Motor neuron (in vitro differentiated cells): ENCODE measurements around the gene NR1D2. TPM values are rescaled to one million over a fixed set of nuclear protein-coding genes. Genes with fewer than 3 reads are reported as not detected.
"Not testable (repeated sequence)": the region's sequence is repeated elsewhere in the genome, so short reads cannot be mapped to it uniquely, and the experiment has no call there.

Experiments
- ATAC-seq, 8 experiments: fragments of 200-7000 bp; cut with Tn5 transposase; replicated peaks in 6 of 8; 2 replicates each; pipeline ENCODE4 v1.8.0; 2021; ENCODE audit warnings: mild to moderate bottlenecking in 8 of 8, moderate library complexity in 8 of 8
- H3K27ac ChIP-seq, 2 donors: fragments of 250-450 bp; sonication (Bioruptor Pico); 2 replicates each; pipeline ENCODE4 v1.9.0; 2021; ENCODE audit warnings: antibody characterized with exemption in 2 of 2, mild to moderate bottlenecking in 2 of 2, moderate library complexity in 1 of 2
- H3K4me1 ChIP-seq, 2 donors: fragments of 250-450 bp; sonication (Bioruptor Pico); replicated peaks in 1 of 2; 2 replicates each; pipeline ENCODE4 v1.6.1; 2021; ENCODE audit warnings: antibody characterized with exemption in 2 of 2, mild to moderate bottlenecking in 2 of 2, moderate library complexity in 1 of 2
- H3K4me3 ChIP-seq, 5 donors: fragments of 250-450 bp; sonication (Bioruptor Pico); 2 replicates each; pipeline ENCODE4 v1.9.0; 2021; ENCODE audit warnings: antibody characterized with exemption in 5 of 5, mild to moderate bottlenecking in 5 of 5, moderate library complexity in 4 of 5
- WGBS, 10 experiments: fragments of 450-650 bp; shearing (Covaris generic); methylation state at CpG; one replicate each; pipeline ENCODE4 v1.0.0; 2022; 5-methylcytosine and 5-hydroxymethylcytosine counted together
- in situ Hi-C, 9 experiments: fragments of 400-800 bp; cut with MboI; loops; one replicate each; pipeline ENCODE4 v1.15.0; 2021; ENCODE audit warnings: low sequenced_read_pairs in 9 of 9, low pct_unique_long_range_greater_than_20kb in 2 of 9; ENCODE audit not compliant: unreplicated experiment in 9 of 9
- total RNA-seq, 8 experiments: library from RNA; unstranded; fragments of 300-600 nt; gene quantifications; 2 replicates each; pipeline versions ENCODE4 v1.2.3 to v1.2.4, GENCODE V29; 2022

NR1D2 gene
- 10 to 100 TPM in 7 of 8 experiments, 1 to 10 TPM in 1; 9.9 to 41.3 (median 16.6) TPM for total RNA-seq

DNA sequence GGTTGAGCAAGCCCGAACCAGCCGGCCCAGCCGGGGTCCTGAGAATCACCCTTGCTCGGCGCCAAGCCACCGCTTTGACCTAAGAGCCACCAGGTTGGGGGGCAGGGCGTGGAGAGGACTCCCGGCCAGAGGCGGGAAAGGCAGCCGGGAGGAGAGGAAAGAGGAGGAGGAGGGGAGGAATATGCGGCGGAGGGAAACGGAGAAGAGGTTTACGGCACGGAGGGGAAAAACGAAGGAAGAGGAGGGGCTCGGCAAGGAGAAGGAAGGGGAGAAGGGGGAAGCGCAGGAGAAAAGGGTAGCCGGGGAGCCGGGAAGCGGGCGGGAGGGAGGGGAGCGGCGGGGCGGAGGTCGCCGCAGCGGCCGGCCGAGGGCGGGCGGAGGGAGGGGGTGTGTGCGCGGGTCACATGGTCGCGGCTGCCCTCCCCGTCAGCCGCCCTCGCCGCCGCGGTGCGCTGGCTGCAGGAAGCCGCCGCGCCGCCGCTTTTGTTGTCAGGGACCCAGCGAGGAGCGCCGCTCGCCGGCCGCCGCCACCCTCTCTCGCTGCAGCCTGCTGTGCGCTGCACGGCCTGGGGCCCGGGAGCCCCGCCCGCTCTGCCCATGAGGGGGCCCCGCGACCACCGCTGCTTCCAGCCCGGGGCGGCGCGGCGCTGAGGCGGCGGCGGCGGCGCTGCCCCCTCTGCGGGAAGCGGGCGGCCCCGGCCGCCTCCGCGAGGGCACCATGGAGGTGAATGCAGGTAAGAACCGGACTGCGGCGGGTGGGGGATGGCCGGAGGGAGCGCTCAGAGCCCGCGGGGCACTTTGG is at the start of gene NR1D2:
TSS of gene NR1D2 (plus strand) at position 426 of the 802 bp plus-strand sequence. CDS start at position 719, 293 bp downstream.
- WGBS, 10 experiments = 0 to 2% methylated on average over 4 to 16 of the region's 88 CpGs; no CpG with 5 or more reads in 8 of the 10 experiments
- Histone ChIP-seq H3K27ac (peak within 1 kb of the TSS; percentile 97 to 99), H3K4me3 (peak within 1 kb of the TSS; percentile 66 to 82 (median 76)), H3K4me1 (peaks cover 15 to 16% of the 10 kb centered on the region in 2 donors)
- ATAC-seq = peak; percentile 21 to 67 (median 64)
- in situ Hi-C loops = no loop called here

- WGBS, 10 experiments = 64 to 100% (median 92%) methylated on average over 3 to 6 of the region's 6 CpGs
- in situ Hi-C loops = no loop called here
- H3K4me3 ChIP-seq = no peak overlapping the region
These were observed 44.3 kb upstream of the NR1D2 start for GRCh38 chr3:23900744-23901143.

DNA sequence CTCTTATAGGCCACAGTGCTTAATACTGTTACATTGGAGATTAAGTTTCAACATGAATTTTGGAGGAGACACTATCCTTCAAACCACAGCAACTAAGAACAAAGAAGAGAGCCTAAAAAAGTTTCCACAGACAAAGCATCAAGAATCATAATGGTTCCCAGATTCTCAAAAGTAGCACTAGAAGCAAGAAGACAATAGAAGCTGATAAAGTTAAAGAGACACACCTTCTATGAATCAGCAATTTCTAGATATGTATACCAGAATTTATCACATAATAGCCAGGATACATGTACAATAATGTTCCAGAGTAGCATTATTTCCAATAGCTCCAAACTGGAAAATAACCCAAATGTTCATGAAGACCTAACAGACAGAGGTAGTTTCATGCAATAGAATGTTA is 40.5 kb upstream of the NR1D2 start:
- Histone ChIP-seq H3K4me1 (no peaks in the 10 kb centered on the region), H3K27ac (no peak overlapping the region), H3K4me3 (no peak overlapping the region)
- in situ Hi-C loops = no loop called here
- no peak for ATAC-seq

More at GRCh38 chr3:23900744-23901143, 44.3 kb upstream of the NR1D2 start:
- peak in 1 of 8 experiments; percentile 46 for ATAC-seq
- H3K4me1 ChIP-seq = no peaks in the 10 kb centered on the region
- H3K27ac ChIP-seq = no peak overlapping the region

DNA sequence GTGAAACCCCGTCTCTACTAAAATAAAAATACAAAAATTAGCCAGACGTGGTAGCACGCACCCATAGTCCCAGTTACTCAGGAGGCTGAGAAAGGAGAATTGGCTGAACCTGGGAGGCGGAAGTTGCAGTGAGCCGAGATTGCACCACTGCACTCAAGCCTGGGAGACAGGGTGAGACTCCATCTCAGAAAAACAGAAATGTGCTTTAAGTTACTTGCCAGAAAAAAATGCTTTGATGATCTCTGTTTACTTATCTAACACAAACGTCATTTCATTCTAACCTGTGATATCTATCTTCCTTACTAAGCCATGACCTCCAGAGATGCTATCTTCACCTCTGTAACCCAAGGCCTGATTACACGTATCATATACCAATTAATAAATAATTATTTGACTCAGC is 35.7 kb upstream of the NR1D2 start:
- H3K4me1 ChIP-seq = peaks cover 4 to 10% of the 10 kb centered on the region in 2 donors
- no peak overlapping the region for H3K4me3 ChIP-seq
- WGBS, 10 experiments = 81 to 100% (median 100%) methylated on average over 2 to 7 of the region's 7 CpGs; no CpG with 5 or more reads in 1 of the 10 experiments
- in situ Hi-C loops = no loop called here
- no peak overlapping the region for H3K27ac ChIP-seq
- no peak for ATAC-seq

DNA sequence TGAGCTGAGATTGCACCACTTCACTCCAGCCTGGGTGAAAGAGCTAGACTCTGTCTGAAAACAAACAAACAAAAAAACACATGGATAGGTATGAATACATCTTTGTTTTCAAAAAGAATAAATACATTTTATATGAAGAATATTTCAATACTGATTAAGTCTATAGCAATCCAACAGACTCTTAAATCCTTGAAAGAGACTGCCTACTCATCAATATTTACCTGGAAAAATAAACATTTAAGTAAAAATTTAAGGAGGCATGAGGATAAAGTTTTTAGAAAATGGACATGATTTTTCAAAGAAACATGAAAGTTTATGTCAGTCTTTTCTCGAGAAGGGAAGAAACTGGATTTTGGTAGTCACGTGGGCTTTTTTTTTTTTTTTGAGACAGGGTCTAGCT is 33.7 kb upstream of the NR1D2 start:
- no peak overlapping the region for H3K4me3 ChIP-seq
- no peak overlapping the region for H3K27ac ChIP-seq
- 56 to 100% (median 100%) methylated on average over 1 to 2 of the region's 2 CpGs for WGBS, 10 experiments
- peaks cover 10 to 23% of the 10 kb centered on the region in 2 donors for H3K4me1 ChIP-seq
- no peak for ATAC-seq
- in situ Hi-C loops = no loop called here

DNA sequence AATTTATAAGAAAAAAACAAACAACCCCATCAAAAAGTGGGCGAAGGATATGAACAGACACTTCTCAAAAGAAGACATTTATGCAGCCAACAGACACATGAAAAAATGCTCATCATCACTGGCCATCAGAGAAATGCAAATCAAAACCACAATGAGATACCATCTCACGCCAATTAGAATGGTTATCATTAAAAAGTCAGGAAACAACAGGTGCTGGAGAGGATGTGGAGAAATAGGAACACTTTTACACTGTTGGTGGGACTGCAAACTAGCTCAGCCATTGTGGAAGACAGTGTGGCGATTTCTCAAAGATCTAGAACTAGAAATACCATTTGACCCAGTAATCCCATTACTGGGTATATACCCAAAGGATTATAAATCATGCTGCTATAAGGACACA is 32.8 kb upstream of the NR1D2 start:
- H3K27ac ChIP-seq, in situ Hi-C loops, H3K4me3 ChIP-seq, ATAC-seq: not testable (repeated sequence)
- 100% methylated on average over 1 of the region's 3 CpGs; no CpG with 5 or more reads in 8 of the 10 experiments for WGBS, 10 experiments
- H3K4me1 ChIP-seq = peaks cover 10 to 23% of the 10 kb centered on the region in 2 donors

- Histone ChIP-seq H3K4me3 (no peak overlapping the region), H3K4me1 (peaks cover 11 to 23% of the 10 kb centered on the region in 2 donors), H3K27ac (no peak overlapping the region)
- no peak for ATAC-seq
- WGBS, 10 experiments = 29 to 100% (median 86%) methylated on average over 1 of the region's 1 CpG; no CpG with 5 or more reads in 1 of the 10 experiments
- in situ Hi-C loops = no loop called here
These were observed 31.9 kb upstream of the NR1D2 start for GRCh38 chr3:23913182-23913581.

DNA sequence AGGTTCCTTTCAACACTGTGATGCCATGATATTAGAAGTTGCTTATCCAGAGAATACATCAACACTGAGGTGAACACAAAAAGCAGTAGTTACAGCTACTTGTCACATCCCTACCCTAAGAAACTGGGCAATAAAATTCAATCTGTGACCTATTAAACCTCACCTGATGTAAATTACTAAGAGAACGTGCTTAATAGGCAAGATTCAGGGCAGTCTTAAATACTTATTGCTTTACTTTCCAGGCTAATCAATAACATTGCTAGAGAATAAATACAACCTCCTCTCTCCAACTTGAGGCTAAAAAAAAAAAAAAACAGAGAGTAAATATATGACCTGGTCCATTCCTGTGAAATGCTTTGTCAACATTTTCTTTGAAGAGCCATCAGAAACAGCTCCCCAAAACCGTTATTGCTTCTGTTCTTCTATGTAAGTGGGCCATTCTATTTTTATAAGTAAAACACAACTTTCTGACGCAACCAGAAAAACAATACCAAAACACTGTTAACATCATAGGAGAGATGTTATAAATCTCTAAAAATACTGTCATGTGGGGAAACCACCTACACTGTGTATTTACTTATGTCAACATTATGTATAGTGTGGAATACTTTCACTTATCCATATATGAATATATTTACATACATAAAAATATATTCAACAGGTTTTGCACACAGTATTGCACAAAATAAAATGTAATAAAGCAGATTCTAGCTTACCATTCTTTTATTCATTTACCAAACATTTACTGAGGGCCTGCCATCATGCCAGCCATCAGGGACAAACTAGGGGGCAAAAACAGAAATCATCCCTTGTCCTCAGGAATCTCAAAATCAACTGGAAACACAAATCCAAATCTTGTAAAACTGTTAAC is 31.0 kb upstream of the NR1D2 start:
- in situ Hi-C loops = no loop called here
- 9 to 100% (median 65%) methylated on average over 1 to 3 of the region's 3 CpGs; no CpG with 5 or more reads in 1 of the 10 experiments for WGBS, 10 experiments
- Histone ChIP-seq H3K27ac (no peak overlapping the region), H3K4me1 (peaks cover 20 to 29% of the 10 kb centered on the region in 2 donors), H3K4me3 (no peak overlapping the region)
- peak in 1 of 8 experiments; percentile 35 for ATAC-seq

DNA sequence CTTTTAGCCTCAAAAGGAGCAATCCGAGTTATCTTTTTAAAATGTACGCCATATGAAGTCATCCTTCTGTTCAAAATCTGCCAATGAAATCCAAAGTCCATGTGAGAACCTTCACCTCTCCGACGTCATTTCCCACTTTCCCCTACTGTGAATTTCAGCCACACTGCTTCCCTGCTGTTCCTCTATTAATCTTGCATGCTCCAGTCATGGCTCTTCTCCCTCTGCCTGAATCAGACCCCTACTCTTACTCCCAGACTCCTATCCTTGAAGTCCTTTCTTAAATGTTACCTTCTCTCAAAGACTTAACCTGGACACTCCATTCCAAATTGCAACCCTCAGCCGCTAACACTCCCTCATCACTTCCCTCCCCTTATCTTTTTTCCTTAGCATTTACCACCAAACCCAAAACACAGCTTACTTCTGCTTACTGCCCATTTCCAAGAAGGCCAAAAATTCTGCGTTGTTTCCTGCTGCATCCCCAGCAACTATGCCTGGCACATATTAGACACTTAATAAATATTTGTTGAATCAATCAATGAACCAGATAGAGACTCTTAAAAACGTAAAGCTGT is 29.5 kb upstream of the NR1D2 start:
- Histone ChIP-seq H3K4me3 (peak overlapping the region; percentile 69 to 95 (median 70)), H3K27ac (peak overlapping the region in 1 of 2 donors; percentile 78), H3K4me1 (peaks cover 20 to 29% of the 10 kb centered on the region in 2 donors)
- ATAC-seq = peak in 5 of 8 experiments; percentile 4 to 11 (median 9)
- WGBS, 10 experiments = 2 to 48% (median 10%) methylated on average over 4 to 7 of the region's 7 CpGs; no CpG with 5 or more reads in 1 of the 10 experiments
- in situ Hi-C loops = no loop called here

- peak; percentile 47 to 77 (median 76) for ATAC-seq
These were observed 28.8 kb upstream of the NR1D2 start for GRCh38 chr3:23916152-23916885.

GRCh38 chr3:23916886-23917678 is 28.0 kb upstream of the NR1D2 start, which contains the start of the genes NKIRAS1 and RPL15:
Gene NKIRAS1 (minus strand): TSS chr3:23916990. CDS start chr3:23910904, 6,086 bp downstream.
Gene RPL15 (plus strand): TSS chr3:23917132. CDS start chr3:23917860, 728 bp downstream.
- in situ Hi-C loops = no loop called here

More at GRCh38 chr3:23916152-23916885, 28.8 kb upstream of the NR1D2 start:
- 0 to 10% (median 3%) methylated on average over 4 to 26 of the region's 48 CpGs; no CpG with 5 or more reads in 1 of the 10 experiments for WGBS, 10 experiments
- in situ Hi-C loops = no loop called here
- Histone ChIP-seq H3K4me3 (peak overlapping the region; percentile 69 to 95 (median 70)), H3K4me1 (peaks cover 20 to 29% of the 10 kb centered on the region in 2 donors), H3K27ac (peak overlapping the region; percentile 78 to 91)

More at GRCh38 chr3:23916886-23917678, 28.0 kb upstream of the NR1D2 start, which contains the start of the genes NKIRAS1 and RPL15:
- 0 to 2% (median 1%) methylated on average over 5 to 22 of the region's 64 CpGs; no CpG with 5 or more reads in 7 of the 10 experiments for WGBS, 10 experiments
- H3K4me3 ChIP-seq = peak within 1 kb of the TSS; percentile 69 to 95 (median 70)
- H3K27ac ChIP-seq = peak within 1 kb of the TSS; percentile 78 to 91
- peaks cover 20 to 29% of the 10 kb centered on the region in 2 donors for H3K4me1 ChIP-seq
- peak; percentile 86 to 96 (median 94) for ATAC-seq
